ENCODE results near the gene UBE2G1.

The UBE2G1 gene

GRCh38 chr17:4232168-4232813 lies 134.2 kb downstream of the UBE2G1 start:
- Histone ChIP-seq H3K9ac (ENCODE audit: low read depth, low read length) (no peak overlapping the region), H3K4me3 (ENCODE audit: low read depth in 1 of 2, low read length in 2 of 2) (no peak overlapping the region), H3K4me1 (ENCODE audit: insufficient read depth, low read length) (no peaks in the 10 kb centered on the region), H3K9me3 (ENCODE audit: insufficient read depth, low read length, severe bottlenecking) (no peaks in the 10 kb centered on the region), H3K36me3 (ENCODE audit: insufficient read depth, low read length) (peaks cover 76% of the 10 kb centered on the region), H4K20me1 (ENCODE audit: insufficient read depth, low read length) (no peaks in the 10 kb centered on the region), H3K27me3 (ENCODE audit: insufficient read depth, low read length, poor library complexity) (no peaks in the 10 kb centered on the region), H3K27ac (ENCODE audit: low read length) (no peak overlapping the region), H2AFZ (ENCODE audit: low read depth, low read length) (no peak overlapping the region), H3K79me2 (ENCODE audit: insufficient read depth, low read length) (no peaks in the 10 kb centered on the region; the same call in none of the 2 replicates), H3K4me2 (ENCODE audit: insufficient read depth, low read length) (no peak overlapping the region)
- DNase-seq: no peak
- peak; percentile 49; the same call in 2 of the 3 replicates for ATAC-seq (ENCODE audit: insufficient read depth, low read depth)
- TF ChIP-seq EZH2 (IDR thresholded peaks at IDR 0.05; ENCODE audit: borderline replicate concordance, low read depth, low read length, severe bottlenecking) (no peak), CTCF (IDR thresholded peaks at IDR 0.05; ENCODE audit: borderline replicate concordance, extremely low read depth, low read length, poor library complexity, severe bottlenecking) (no peak)

- Histone ChIP-seq H2AFZ (ENCODE audit: low read depth, low read length) (no peak overlapping the region), H3K4me3 (ENCODE audit: low read depth in 1 of 2, low read length in 2 of 2) (no peak overlapping the region), H3K27ac (ENCODE audit: low read length) (no peak overlapping the region), H3K4me1 (ENCODE audit: insufficient read depth, low read length) (no peaks in the 10 kb centered on the region), H3K9ac (ENCODE audit: low read depth, low read length) (no peak overlapping the region), H3K36me3 (ENCODE audit: insufficient read depth, low read length) (peaks cover 60% of the 10 kb centered on the region; the same call in 1 of the 2 replicates), H3K79me2 (ENCODE audit: insufficient read depth, low read length) (peaks cover 10% of the 10 kb centered on the region; the same call in 1 of the 2 replicates), H3K27me3 (ENCODE audit: insufficient read depth, low read length, poor library complexity) (no peaks in the 10 kb centered on the region), H3K4me2 (ENCODE audit: insufficient read depth, low read length) (no peak overlapping the region), H3K9me3 (ENCODE audit: insufficient read depth, low read length, severe bottlenecking) (no peaks in the 10 kb centered on the region), H4K20me1 (ENCODE audit: insufficient read depth, low read length) (no peaks in the 10 kb centered on the region)
- no peak for DNase-seq
- TF ChIP-seq CTCF (IDR thresholded peaks at IDR 0.05; ENCODE audit: borderline replicate concordance, extremely low read depth, low read length, poor library complexity, severe bottlenecking) (no peak), EZH2 (IDR thresholded peaks at IDR 0.05; ENCODE audit: borderline replicate concordance, low read depth, low read length, severe bottlenecking) (no peak)
- no peak for ATAC-seq (ENCODE audit: insufficient read depth, low read depth)
These were observed 136.6 kb downstream of the UBE2G1 start for GRCh38 chr17:4229627-4230541.

GRCh38 chr17:4221899-4222659 lies 144.4 kb downstream of the UBE2G1 start:
- no peak overlapping the region for H3K27ac ChIP-seq (ENCODE audit: low read length)
- peaks cover 10% of the 10 kb centered on the region; the same call in 1 of the 2 replicates for H3K79me2 ChIP-seq (ENCODE audit: insufficient read depth, low read length)
- no peak overlapping the region for H3K4me3 ChIP-seq (ENCODE audit: low read depth in 1 of 2, low read length in 2 of 2)
- no peaks in the 10 kb centered on the region for H4K20me1 ChIP-seq (ENCODE audit: insufficient read depth, low read length)
- no peak overlapping the region for H2AFZ ChIP-seq (ENCODE audit: low read depth, low read length)
- H3K36me3 ChIP-seq (ENCODE audit: insufficient read depth, low read length): peaks cover 22% of the 10 kb centered on the region; the same call in 1 of the 2 replicates
- TF ChIP-seq CTCF (IDR thresholded peaks at IDR 0.05; ENCODE audit: borderline replicate concordance, extremely low read depth, low read length, poor library complexity, severe bottlenecking): no peak
- no peak for TF ChIP-seq EZH2 (IDR thresholded peaks at IDR 0.05; ENCODE audit: borderline replicate concordance, low read depth, low read length, severe bottlenecking)
- no peak for ATAC-seq (ENCODE audit: insufficient read depth, low read depth)
- H3K27me3 ChIP-seq (ENCODE audit: insufficient read depth, low read length, poor library complexity): no peaks in the 10 kb centered on the region
- H3K4me1 ChIP-seq (ENCODE audit: insufficient read depth, low read length): no peaks in the 10 kb centered on the region
- no peak overlapping the region for H3K9ac ChIP-seq (ENCODE audit: low read depth, low read length)
- no peak overlapping the region for H3K4me2 ChIP-seq (ENCODE audit: insufficient read depth, low read length)
- H3K9me3 ChIP-seq (ENCODE audit: insufficient read depth, low read length, severe bottlenecking): no peaks in the 10 kb centered on the region
- DNase-seq: no peak

All from DND-41 (cell line).